HG02642 (cell line): ENCODE data around the gene KIFAP3.

Source experiments
- ATAC-seq: cut with Tn5 transposase; IDR thresholded peaks from one replicate; pipeline ENCODE4 v1.9.1; 2021; ENCODE audit warnings: mild to moderate bottlenecking; ENCODE audit not compliant: unreplicated experiment, poor library complexity

The KIFAP3 gene

GRCh38 chr1:169999331-169999741 is 75.2 kb downstream of the KIFAP3 start:
- ATAC-seq = no peak

GRCh38 chr1:169995993-169996392 is 78.5 kb downstream of the KIFAP3 start:
- ATAC-seq = no peak

GRCh38 chr1:169989246-169989645 is 85.2 kb downstream of the KIFAP3 start:
- ATAC-seq = no peak

GRCh38 chr1:169985757-169986156 is 88.7 kb downstream of the KIFAP3 start:
- no peak for ATAC-seq

GRCh38 chr1:169974067-169974466 is 100.4 kb downstream of the KIFAP3 start:
- ATAC-seq = no peak

- no peak for ATAC-seq
These were observed 104.4 kb downstream of the KIFAP3 start for GRCh38 chr1:169970114-169970513.

GRCh38 chr1:169968174-169968573 is 106.3 kb downstream of the KIFAP3 start:
- ATAC-seq = no peak

DNA sequence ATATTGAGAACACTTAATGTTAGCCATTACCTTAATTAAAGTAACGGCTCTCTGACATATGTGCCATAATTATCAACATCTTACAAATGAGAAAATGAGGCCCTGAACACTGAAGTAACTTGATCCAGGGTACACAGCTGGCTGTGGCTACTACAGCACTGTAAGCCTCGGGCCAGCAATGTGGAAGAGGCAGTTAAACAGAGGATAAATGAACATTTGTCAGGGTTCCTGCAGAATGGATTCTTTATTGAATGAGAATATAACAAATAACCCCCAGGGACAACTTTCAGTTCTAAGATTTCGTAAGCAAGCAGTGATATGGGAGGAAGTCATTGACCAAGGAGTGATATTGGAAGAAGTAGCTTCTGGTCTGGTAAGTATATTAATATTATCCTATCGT is 110.3 kb downstream of the KIFAP3 start:
- no peak for ATAC-seq

DNA sequence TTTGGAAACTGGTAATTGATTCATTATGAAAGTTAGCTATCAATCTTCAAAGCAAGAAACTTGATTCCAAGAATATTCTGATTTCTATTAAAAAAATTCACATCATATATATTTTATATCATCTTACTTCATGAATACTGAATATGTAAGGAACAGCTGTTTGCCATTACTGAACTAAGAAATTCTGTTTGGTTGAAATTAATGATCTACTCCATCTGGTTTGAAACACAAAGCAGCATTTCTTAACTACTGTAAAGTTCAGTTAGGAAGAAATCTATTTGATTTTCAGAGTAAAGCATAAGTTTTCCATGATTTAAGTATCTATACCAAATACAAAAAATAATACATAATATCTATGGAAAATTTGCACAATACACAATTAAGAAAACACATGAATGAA is 114.8 kb downstream of the KIFAP3 start:
- no peak for ATAC-seq

DNA sequence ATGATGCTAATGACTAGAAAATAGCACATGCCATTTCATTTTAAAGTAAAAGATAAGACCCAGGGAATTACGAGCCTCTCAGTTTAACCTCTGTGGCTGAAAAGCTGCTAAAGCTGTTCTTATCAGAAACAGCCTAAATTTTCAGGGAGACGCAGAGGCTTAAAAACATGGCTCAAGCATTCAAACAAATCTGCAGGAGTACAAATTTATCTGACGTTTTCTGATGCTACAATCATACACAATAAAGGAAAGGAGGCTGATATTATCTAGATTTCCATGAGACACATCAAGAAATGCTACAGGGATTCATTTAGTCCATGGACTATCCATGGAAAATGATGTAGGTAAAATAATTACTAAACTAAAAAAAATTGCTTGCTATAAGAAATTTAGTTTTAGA is 115.5 kb downstream of the KIFAP3 start:
- no peak for ATAC-seq

- no peak for ATAC-seq
These were observed 116.6 kb downstream of the KIFAP3 start for GRCh38 chr1:169957884-169958283.

GRCh38 chr1:169951108-169951507 is 123.4 kb downstream of the KIFAP3 start:
- no peak for ATAC-seq

GRCh38 chr1:169949139-169949538 is 125.4 kb downstream of the KIFAP3 start:
- no peak for ATAC-seq

- ATAC-seq = no peak
These were observed 128.3 kb downstream of the KIFAP3 start for GRCh38 chr1:169946206-169946605.

DNA sequence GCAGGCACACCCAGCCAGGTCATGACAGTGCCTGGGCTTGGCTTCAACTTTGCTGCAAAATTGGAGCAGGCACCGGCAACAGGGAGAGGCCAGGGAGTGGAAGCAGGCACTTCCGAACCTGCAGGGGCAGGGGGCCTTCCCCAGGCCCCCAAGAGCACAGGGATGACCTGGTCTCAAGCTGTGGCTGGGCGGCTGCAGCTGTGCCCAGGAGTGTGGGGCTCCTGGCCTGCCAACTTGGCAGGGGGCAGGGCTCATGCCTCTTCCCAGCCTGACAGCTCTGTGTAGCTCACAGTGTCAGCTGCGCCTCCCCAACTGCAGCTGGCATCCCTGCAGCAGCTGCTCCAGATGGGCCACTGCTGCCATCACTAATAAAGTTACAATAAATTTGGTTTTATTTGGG is 129.3 kb downstream of the KIFAP3 start:
- ATAC-seq = no peak

DNA sequence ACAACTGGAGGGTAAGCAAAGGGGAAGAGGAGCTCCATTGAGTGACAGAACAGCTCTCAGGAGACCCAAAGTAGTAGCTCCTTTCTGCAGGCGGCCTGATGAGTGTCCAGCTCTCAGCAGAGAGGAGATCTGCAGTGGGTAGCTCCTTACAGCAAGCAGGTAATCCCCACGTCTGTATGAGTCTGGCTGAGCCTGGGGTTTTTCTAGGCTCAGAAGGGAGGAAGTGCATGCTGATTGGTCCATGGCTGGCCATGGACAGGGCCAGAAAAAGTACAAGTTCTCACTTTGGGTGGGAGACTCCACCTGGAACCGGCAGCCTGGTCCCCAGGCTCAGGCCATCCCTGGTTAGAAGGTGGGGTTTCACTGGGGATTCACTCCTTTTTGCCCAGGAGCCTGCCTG is 129.9 kb downstream of the KIFAP3 start:
- no peak for ATAC-seq

DNA sequence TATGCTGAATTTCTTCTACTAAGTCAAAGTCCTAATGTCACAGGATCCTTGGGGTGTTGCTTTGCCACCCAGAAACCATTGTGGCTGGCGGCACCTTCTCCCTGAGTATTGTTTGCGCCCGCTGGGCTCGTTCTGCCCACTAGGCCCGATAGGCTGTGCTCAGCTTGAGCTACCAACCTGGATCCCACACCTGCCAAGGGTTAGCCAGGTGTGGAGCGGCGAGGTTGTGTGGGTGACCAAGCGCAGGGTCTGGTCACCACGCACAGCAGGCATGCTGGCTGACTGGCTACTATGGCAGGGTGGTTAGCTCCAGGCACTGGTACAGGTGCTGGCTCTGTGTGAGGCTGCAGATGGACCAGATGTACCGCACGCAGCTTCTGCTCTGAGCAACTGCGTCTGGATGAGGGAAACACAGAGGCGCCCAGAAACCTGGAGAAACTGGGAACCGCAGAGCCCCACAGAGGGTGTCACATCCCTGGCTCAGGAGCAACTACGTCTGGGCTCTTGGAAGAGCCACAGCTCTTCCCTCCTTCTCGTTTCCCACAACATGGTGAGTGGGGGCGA is 130.4 kb downstream of the KIFAP3 start:
- ATAC-seq = no peak

DNA sequence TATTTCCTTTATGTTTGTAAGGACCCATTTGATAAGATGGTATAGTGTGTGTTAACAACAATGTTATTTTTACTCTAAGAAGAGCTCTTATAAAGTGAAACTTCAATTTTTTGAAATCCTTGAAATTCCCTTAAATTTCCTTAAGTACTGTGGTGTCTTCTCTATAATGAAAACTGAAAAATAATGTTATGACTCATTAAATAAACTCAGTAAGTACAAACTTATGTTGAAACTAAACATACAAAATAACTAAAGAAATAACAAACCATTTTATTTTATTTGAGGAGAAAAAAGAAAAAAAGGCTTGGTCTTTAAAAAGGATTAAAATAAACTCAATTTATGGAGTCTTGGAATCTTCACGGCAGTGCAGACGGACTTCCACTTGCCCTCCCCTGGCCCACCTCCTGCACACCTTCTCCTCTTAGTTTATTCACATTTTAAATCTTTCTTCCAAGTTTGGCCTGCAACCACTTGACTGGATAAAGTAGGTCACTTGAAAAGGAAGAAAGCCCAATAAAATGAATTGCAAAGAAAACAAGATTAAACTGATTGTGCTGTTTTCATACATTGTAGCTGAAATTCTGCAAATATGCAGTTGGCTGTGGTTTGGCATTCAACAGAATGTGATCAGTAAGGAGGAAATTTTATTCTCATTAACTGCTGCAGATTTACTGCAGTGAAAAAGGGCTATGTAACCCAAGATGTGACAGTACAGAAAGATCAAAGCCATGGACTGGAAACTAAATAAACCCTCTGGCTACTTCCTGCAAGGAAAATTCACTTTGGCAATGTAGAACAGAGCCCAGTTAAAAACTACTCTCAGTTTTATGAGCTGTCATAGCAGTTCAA is 132.3 kb downstream of the KIFAP3 start:
- no peak for ATAC-seq

GRCh38 chr1:169933984-169934725 is 140.3 kb downstream of the KIFAP3 start:
- no peak for ATAC-seq

GRCh38 chr1:169931795-169932231 is 142.7 kb downstream of the KIFAP3 start:
- no peak for ATAC-seq

GRCh38 chr1:169929210-169929526 is 145.3 kb downstream of the KIFAP3 start:
- ATAC-seq = no peak
